Measurements from ENCODE around the gene PDE6B.

- no peak for TF ChIP-seq CTCF (IDR thresholded peaks at IDR 0.05)
- no peak for TF ChIP-seq POLR2A (IDR thresholded peaks at IDR 0.05; ENCODE audit: low read depth)
- TF ChIP-seq EP300 (IDR thresholded peaks at IDR 0.05) = no peak
- no peak for TF ChIP-seq POLR2AphosphoS5 (IDR thresholded peaks at IDR 0.05)
Measured at GRCh38 chr4:637536-638280, 12.3 kb downstream of the PDE6B start.

Measured in esophagus muscularis mucosa (tissue), 4 donors.